Gastrocnemius medialis (tissue), 4 donors: ENCODE data around the gene ABHD13.

Source experiments
- CTCF ChIP-seq, 5 experiments: fragments of 450-650 bp in 3 of 5; fragments of 200-600 bp in 2 of 5; sonication (generic) in 2 of 5; IDR thresholded peaks in 4 of 5; conservative IDR thresholded peaks in 1 of 5; 1 replicate in 4 of 5; 2 replicates in 1 of 5; pipeline ENCODE4 v1.5.1; 2016 to 2019; ENCODE audit warnings: antibody characterized with exemption in 5 of 5, mild to moderate bottlenecking in 3 of 5, moderate library complexity in 3 of 5
- POLR2A ChIP-seq, 2 donors: fragments of 450-650 bp; IDR thresholded peaks; one replicate each; pipeline ENCODE4 v1.6.1; 2017; ENCODE audit warnings: antibody characterized with exemption in 2 of 2, mild to moderate bottlenecking in 2 of 2, moderate library complexity in 2 of 2

GRCh38 chr13:108269601-108270328 lies 51.6 kb downstream of the ABHD13 start, which contains the start of gene TNFSF13B:
- no peak for TF ChIP-seq CTCF (IDR thresholded peaks at IDR 0.05 in 4 of 5, conservative IDR thresholded peaks at IDR 0.05 in 1 of 5)
- no peak for TF ChIP-seq POLR2A (IDR thresholded peaks at IDR 0.05)
